SK-N-SH (cell line): Measurements from ENCODE around the gene OR10G7. TPM values are rescaled to one million over a fixed set of nuclear protein-coding genes. Genes with fewer than 3 reads are reported as not detected.

Source experiments
- CTCF ChIA-PET: fragments of 300-600, 350-600 bp; formaldehyde crosslinking; extraction: SDS; loops from one replicate; lab custom pipeline; 2021; lab: Yijun Ruan, JAX
- POLR2A ChIA-PET: fragments of 350-600 bp; sonication (Branson Sonifier 250); formaldehyde crosslinking; extraction: SDS; loops from one replicate; lab custom pipeline; 2020; ENCODE audit warnings: antibody characterized with exemption, inconsistent platforms; lab: Yijun Ruan, JAX
- DNase-seq: peaks from one replicate; pipeline ENCODE4 v3.0.0; 2012
- H2AFZ ChIP-seq: fragments of 200-600 bp; sonication (generic); 2 replicates; pipeline ENCODE4 v1.8.1; 2016; ENCODE audit warnings: antibody characterized with exemption, mild to moderate bottlenecking, low read depth
- H3F3A ChIP-seq: fragments of 200-600 bp; sonication (generic); replicated peaks from 2 replicates; pipeline ENCODE3; 2016; ENCODE audit warnings: antibody characterized with exemption, mild to moderate bottlenecking; ENCODE audit not compliant: insufficient read depth
- H3K27ac ChIP-seq, 2 experiments: fragments of 200-500 bp in 1 of 2; fragments of 200-600 bp in 1 of 2; sonication (Bioruptor generic) in 1 of 2; sonication (generic), shearing (Covaris generic) in 1 of 2; 2 replicates each; pipeline versions ENCODE4 v1.5.1 to v1.6.1; 2014 to 2016; ENCODE audit warnings: low read depth in 2 of 2, inconsistent platforms in 1 of 2, low read length in 1 of 2, mild to moderate bottlenecking in 1 of 2, mixed read lengths in 1 of 2
- H3K27me3 ChIP-seq: fragments of 200-600 bp; sonication (generic), shearing (Covaris generic); 2 replicates; pipeline ENCODE4 v1.6.1; 2016; ENCODE audit warnings: mixed run types; ENCODE audit not compliant: insufficient read depth
- H3K36me3 ChIP-seq, 2 experiments: fragments of 200-500 bp in 1 of 2; fragments of 200-600 bp in 1 of 2; sonication (Bioruptor generic) in 1 of 2; sonication (generic) in 1 of 2; replicated peaks in 1 of 2; 2 replicates each; pipeline versions ENCODE3 to v1.5.1; 2014 to 2016; ENCODE audit warnings: low read length in 1 of 2, mild to moderate bottlenecking in 1 of 2; ENCODE audit not compliant: insufficient read depth in 2 of 2, control insufficient read depth in 1 of 2
- H3K4me1 ChIP-seq, 2 experiments: fragments of 200-500 bp in 1 of 2; fragments of 200-600 bp in 1 of 2; sonication (Bioruptor generic) in 1 of 2; sonication (generic), shearing (Covaris generic) in 1 of 2; 2 replicates each; pipeline versions ENCODE4 v1.5.1 to v1.6.1; 2014 to 2016; ENCODE audit warnings: low read depth in 1 of 2, low read length in 1 of 2, mixed run types in 1 of 2; ENCODE audit not compliant: insufficient read depth in 2 of 2, control insufficient read depth in 1 of 2
- H3K4me2 ChIP-seq: fragments of 200-600 bp; sonication (generic), shearing (Covaris generic); 2 replicates; pipeline ENCODE4 v1.6.1; 2017; ENCODE audit warnings: mixed run types
- H3K4me3 ChIP-seq, 2 experiments: fragments of 200-500 bp in 1 of 2; fragments of 200-600 bp in 1 of 2; sonication (Bioruptor generic) in 1 of 2; sonication (generic), shearing (Covaris generic) in 1 of 2; 2 replicates each; pipeline versions ENCODE4 v1.5.1 to v1.8.1; 2014 to 2016; ENCODE audit warnings: low read depth in 2 of 2, inconsistent platforms in 1 of 2, low read length in 1 of 2, mild to moderate bottlenecking in 1 of 2, mixed read lengths in 1 of 2, moderate library complexity in 1 of 2
- H3K79me2 ChIP-seq: fragments of 200-600 bp; sonication (generic); 2 replicates; pipeline ENCODE4 v1.8.1; 2017; ENCODE audit warnings: mild to moderate bottlenecking; ENCODE audit not compliant: insufficient read depth
- H3K9ac ChIP-seq: fragments of 200-600 bp; sonication (generic); 2 replicates; pipeline ENCODE4 v1.6.1; 2017; ENCODE audit warnings: mixed run types
- H3K9me2 ChIP-seq: fragments of 200-600 bp; sonication (generic); 2 replicates; pipeline ENCODE4 v1.6.1; 2017; ENCODE audit warnings: mixed run types
- H3K9me3 ChIP-seq: fragments of 200-600 bp; sonication (generic); 2 replicates; pipeline ENCODE4 v1.6.1; 2017; ENCODE audit warnings: mixed run types, mild to moderate bottlenecking, moderate library complexity
- H4K20me1 ChIP-seq: fragments of 200-600 bp; sonication (generic); 2 replicates; pipeline ENCODE4 v1.6.1; 2017; ENCODE audit warnings: mild to moderate bottlenecking, mixed run types; ENCODE audit not compliant: insufficient read depth
- CHD2 ChIP-seq: fragments of 150-350 bp; IDR thresholded peaks from 2 replicates; pipeline ENCODE4 v1.6.1; 2018; ENCODE audit warnings: low read length; ENCODE audit not compliant: partially characterized antibody
- CTCF ChIP-seq: fragments of 200-600 bp; sonication (generic); IDR thresholded peaks from 2 replicates; pipeline ENCODE4 v1.6.1; 2017; ENCODE audit warnings: antibody characterized with exemption, mild to moderate bottlenecking, moderate library complexity
- EZH2phosphoT487 ChIP-seq: fragments of 200-600 bp; sonication (generic); IDR thresholded peaks from 2 replicates; pipeline ENCODE4 v1.6.1; 2017; ENCODE audit warnings: low read depth, mixed run types, mild to moderate bottlenecking, antibody characterized with exemption, moderate library complexity, borderline replicate concordance
- FOXJ3 ChIP-seq: sonication (generic); formaldehyde crosslinking; IDR thresholded peaks from 2 replicates; pipeline ENCODE4 v1.5.1; 2020; ENCODE audit warnings: mild to moderate bottlenecking, missing genetic modification reagents
- GABPA ChIP-seq: IDR thresholded peaks from 2 replicates; pipeline ENCODE4 v1.4.0; 2012; ENCODE audit warnings: low read depth, mild to moderate bottlenecking
- GATA2 ChIP-seq: sonication (generic); formaldehyde crosslinking; IDR thresholded peaks from 2 replicates; pipeline ENCODE4 v1.5.0; 2020; ENCODE audit warnings: mild to moderate bottlenecking, missing genetic modification reagents
- IRF3 ChIP-seq: fragments of 150-350 bp; IDR thresholded peaks from 2 replicates; pipeline ENCODE4 v1.6.1; 2016; ENCODE audit warnings: mild to moderate bottlenecking, low read depth, low read length
- MAX ChIP-seq: IDR thresholded peaks from 2 replicates; pipeline ENCODE4 v1.4.0; 2012; ENCODE audit warnings: low read depth
- PBX3 ChIP-seq: IDR thresholded peaks from 2 replicates; pipeline ENCODE4; 2012
- POLR2AphosphoS5 ChIP-seq: IDR thresholded peaks from 2 replicates; pipeline ENCODE4 v1.6.1; 2012; ENCODE audit warnings: low read depth, low read length
- REST ChIP-seq: IDR thresholded peaks from 2 replicates; pipeline ENCODE4 v1.6.1; 2012; ENCODE audit warnings: mild to moderate bottlenecking, low read depth, low read length, moderate library complexity
- RXRA ChIP-seq: IDR thresholded peaks from 2 replicates; pipeline ENCODE4 v1.4.0; 2012; ENCODE audit warnings: low read depth, mild to moderate bottlenecking, borderline replicate concordance
- SIN3A ChIP-seq: IDR thresholded peaks from 2 replicates; pipeline ENCODE4 v1.6.1; 2012; ENCODE audit warnings: low read depth, mild to moderate bottlenecking, low read length, moderate library complexity, borderline replicate concordance
- TEAD4 ChIP-seq: IDR thresholded peaks from 2 replicates; pipeline ENCODE4 v1.4.0; 2012; ENCODE audit warnings: mild to moderate bottlenecking, borderline replicate concordance; ENCODE audit not compliant: insufficient read depth
- YY1 ChIP-seq: IDR thresholded peaks from 2 replicates; pipeline ENCODE4 v1.4.0; 2012; ENCODE audit warnings: low read depth, mild to moderate bottlenecking
- ZBTB33 ChIP-seq: IDR thresholded peaks from 2 replicates; pipeline ENCODE4 v1.4.0; 2012; ENCODE audit warnings: low read depth, borderline replicate concordance
- WGBS: methylation state at CpG from one replicate; pipeline ENCODE4 v1.1.6; 2017; ENCODE audit warnings: low lambda C conversion rate; 5-methylcytosine and 5-hydroxymethylcytosine counted together
- polyA plus RNA-seq, 3 experiments: library from polyadenylated mRNA; depleted of rRNA; stranded (reverse); fragments of >200 nt; gene quantifications; 2 replicates each; pipeline ENCODE4 v1.2.3, GENCODE V29; 2012

The OR10G7 gene
- polyA plus RNA-seq, 1 of the 3 experiments (the other 2 are of a cell fraction): not detected

- Histone ChIP-seq H2AFZ (no peak within 1 kb of the TSS), H4K20me1 (no peaks in the 10 kb centered on the region), H3K9me2 (no peaks in the 10 kb centered on the region; the same call in 1 of the 2 replicates), H3K79me2 (no peaks in the 10 kb centered on the region), H3K9ac (no peak within 1 kb of the TSS), H3K4me3 (no peak within 1 kb of the TSS), H3K9me3 (no peaks in the 10 kb centered on the region), H3K27ac (no peak within 1 kb of the TSS), H3K27me3 (peaks cover 5% of the 10 kb centered on the region), H3F3A (no peaks in the 10 kb centered on the region), H3K4me1 (no peaks in the 10 kb centered on the region), H3K4me2 (no peak within 1 kb of the TSS), H3K36me3 (no peaks in the 10 kb centered on the region)
- TF ChIP-seq CTCF: no peak
- no peak for TF ChIP-seq PBX3
- TF ChIP-seq MAX: no peak
- TF ChIP-seq POLR2AphosphoS5: no peak
- no peak for TF ChIP-seq ZBTB33
- TF ChIP-seq IRF3: no peak
- no peak for TF ChIP-seq EZH2phosphoT487
- no peak for TF ChIP-seq FOXJ3 (CRISPR knock-in tag)
- no peak for TF ChIP-seq GABPA
- TF ChIP-seq SIN3A: no peak
- TF ChIP-seq YY1: no peak
- TF ChIP-seq RXRA: no peak
- TF ChIP-seq REST: no peak
- TF ChIP-seq CHD2: no peak
- no peak for TF ChIP-seq TEAD4
- no peak for TF ChIP-seq GATA2 (CRISPR knock-in tag)
- POLR2A ChIA-PET: no interaction called here
- no peak for DNase-seq
- 0% methylated on average over 1 of the region's 1 CpG for WGBS
- CTCF ChIA-PET: no interaction called here
These were observed 46.0 kb downstream of the OR10G7 start, which contains the start of gene OR10G6 for GRCh38 chr11:123995119-123995518. OR10G6 (minus strand) TSS chr11:123995161; CDS start chr11:123995161, 0 bp downstream.
